GM18505 (cell line): ENCODE results near the gene MYO3B.

Experiments
- ATAC-seq: cut with Tn5 transposase; IDR thresholded peaks from one replicate; pipeline ENCODE4 v1.9.1; 2021; ENCODE audit not compliant: unreplicated experiment
- POLR2A ChIP-seq: IDR thresholded peaks from 4 replicates; pipeline ENCODE4 v1.6.1; 2011; ENCODE audit warnings: borderline replicate concordance; ENCODE audit not compliant: insufficient read depth, insufficient read length; ENCODE audit errors: extremely low read depth

Gene MYO3B

GRCh38 chr2:170177950-170178781, at the start of gene MYO3B:
TSS of gene MYO3B (plus strand) at chr2:170178147. CDS start at chr2:170178288, 141 bp downstream.
- TF ChIP-seq POLR2A = no peak
- no peak for ATAC-seq

- TF ChIP-seq POLR2A = no peak
- no peak for ATAC-seq
Measured at GRCh38 chr2:170139276-170139967, 38.5 kb upstream of the MYO3B start.

- no peak for ATAC-seq
- no peak for TF ChIP-seq POLR2A
Measured at GRCh38 chr2:170140561-170140960, 37.4 kb upstream of the MYO3B start.

GRCh38 chr2:170141865-170142264, 36.1 kb upstream of the MYO3B start:
- no peak for TF ChIP-seq POLR2A
- no peak for ATAC-seq

- TF ChIP-seq POLR2A = no peak
- ATAC-seq = no peak
Measured at GRCh38 chr2:170142502-170142901, 35.4 kb upstream of the MYO3B start.

GRCh38 chr2:170143045-170143717, 34.8 kb upstream of the MYO3B start:
- no peak for ATAC-seq
- no peak for TF ChIP-seq POLR2A

GRCh38 chr2:170144761-170145160, 33.2 kb upstream of the MYO3B start:
- no peak for ATAC-seq
- TF ChIP-seq POLR2A = no peak

GRCh38 chr2:170145191-170145590, 32.8 kb upstream of the MYO3B start:
- no peak for TF ChIP-seq POLR2A
- ATAC-seq = no peak

GRCh38 chr2:170145675-170146432, 32.1 kb upstream of the MYO3B start:
- no peak for ATAC-seq
- TF ChIP-seq POLR2A = no peak

- no peak for TF ChIP-seq POLR2A
- no peak for ATAC-seq
Measured at GRCh38 chr2:170146784-170147183, 31.2 kb upstream of the MYO3B start.

GRCh38 chr2:170147576-170147975, 30.4 kb upstream of the MYO3B start:
- TF ChIP-seq POLR2A = no peak
- no peak for ATAC-seq

- no peak for TF ChIP-seq POLR2A
- ATAC-seq = no peak
Measured at GRCh38 chr2:170148161-170148560, 29.8 kb upstream of the MYO3B start.

GRCh38 chr2:170152421-170152820, 25.5 kb upstream of the MYO3B start:
- ATAC-seq = no peak
- TF ChIP-seq POLR2A = no peak

GRCh38 chr2:170155022-170155722, 22.8 kb upstream of the MYO3B start:
- peak; percentile 51 for ATAC-seq
- TF ChIP-seq POLR2A = no peak
